ENCODE measurements around the gene RFTN1.

Gene RFTN1

DNA sequence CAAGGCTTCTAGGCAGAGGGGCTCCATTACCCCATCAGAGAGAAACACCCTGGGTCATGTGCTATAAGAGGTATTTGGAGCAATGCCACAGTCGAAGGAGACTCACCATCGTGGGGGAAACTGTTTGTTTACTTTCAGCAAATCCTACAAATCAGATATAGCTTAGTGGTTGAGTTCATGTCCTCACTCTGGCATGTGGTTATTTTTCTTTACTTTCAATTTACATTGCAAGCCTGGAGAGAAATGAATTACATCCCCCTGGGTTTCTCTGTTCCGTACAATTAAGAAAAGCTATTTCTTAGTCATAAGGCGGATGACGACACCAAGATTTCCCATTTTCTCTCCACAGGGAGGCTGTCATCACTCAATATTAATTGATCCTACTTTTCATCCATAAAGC is 36.9 kb downstream of the RFTN1 start:
- Histone ChIP-seq H3K9ac (ENCODE audit: low read length) (no peak overlapping the region), H3K4me1 (ENCODE audit: control insufficient read depth, insufficient read depth, low read length) (no peaks in the 10 kb centered on the region), H3K4me3 (ENCODE audit: low read length) (no peak overlapping the region), H3K36me3 (ENCODE audit: control insufficient read depth, insufficient read depth, low read length) (no peaks in the 10 kb centered on the region), H3K27ac (ENCODE audit: low read depth, low read length) (no peak overlapping the region), H3K27me3 (ENCODE audit: control insufficient read depth, insufficient read depth, low read length) (no peaks in the 10 kb centered on the region)

DNA sequence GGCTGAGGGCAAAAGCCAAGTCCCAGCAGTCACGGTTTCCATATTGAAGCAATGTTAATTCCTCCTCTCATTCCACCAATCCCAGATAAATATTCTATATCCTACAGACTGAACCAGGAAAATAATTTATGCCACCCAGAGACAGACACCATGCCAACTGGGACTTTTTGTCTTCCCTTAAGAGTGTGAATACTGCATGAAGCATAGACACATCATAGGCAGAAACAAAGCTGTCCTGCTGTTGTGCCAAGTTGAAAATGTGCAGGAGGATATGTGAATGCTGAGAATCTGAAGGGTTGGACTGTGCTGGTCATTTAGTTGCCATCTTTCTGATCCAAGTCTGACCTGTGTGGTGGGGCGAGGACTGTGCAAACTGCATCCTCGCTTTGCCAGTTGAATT is 37.7 kb downstream of the RFTN1 start:
- H3K27ac ChIP-seq (ENCODE audit: low read depth, low read length) = no peak overlapping the region
- no peaks in the 10 kb centered on the region for H3K4me1 ChIP-seq (ENCODE audit: control insufficient read depth, insufficient read depth, low read length)

DNA sequence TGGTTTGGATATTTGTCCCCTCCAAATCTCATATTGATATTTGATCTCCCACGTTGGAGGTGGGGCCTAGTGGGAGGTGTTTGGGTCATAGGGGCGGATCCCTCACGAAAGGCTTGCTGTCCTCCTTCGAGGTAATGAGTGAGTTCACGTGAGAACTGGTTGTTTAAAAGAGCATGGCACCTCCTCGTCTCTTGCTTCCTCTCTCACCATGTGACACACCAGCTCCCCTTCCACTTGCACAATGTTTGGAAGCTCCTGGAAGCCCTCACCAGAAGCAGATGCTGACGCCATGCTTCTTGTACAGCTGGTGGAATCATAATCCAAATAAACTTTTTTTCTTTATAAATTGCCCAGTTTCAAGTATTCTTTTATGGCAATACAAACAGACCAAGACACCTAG is 38.6 kb downstream of the RFTN1 start:
- Histone ChIP-seq H3K27ac (ENCODE audit: low read depth, low read length) (no peak overlapping the region), H3K36me3 (ENCODE audit: control insufficient read depth, insufficient read depth, low read length) (no peaks in the 10 kb centered on the region), H3K9ac (ENCODE audit: low read length) (no peak overlapping the region), H3K27me3 (ENCODE audit: control insufficient read depth, insufficient read depth, low read length) (no peaks in the 10 kb centered on the region), H3K4me1 (ENCODE audit: control insufficient read depth, insufficient read depth, low read length) (no peaks in the 10 kb centered on the region), H3K4me3 (ENCODE audit: low read length) (no peak overlapping the region)

More for the DNA sequence above, 37.7 kb downstream of the RFTN1 start:
- Histone ChIP-seq H3K36me3 (ENCODE audit: control insufficient read depth, insufficient read depth, low read length) (no peaks in the 10 kb centered on the region), H3K27me3 (ENCODE audit: control insufficient read depth, insufficient read depth, low read length) (no peaks in the 10 kb centered on the region), H3K9ac (ENCODE audit: low read length) (no peak overlapping the region), H3K4me3 (ENCODE audit: low read length) (no peak overlapping the region)

DNA sequence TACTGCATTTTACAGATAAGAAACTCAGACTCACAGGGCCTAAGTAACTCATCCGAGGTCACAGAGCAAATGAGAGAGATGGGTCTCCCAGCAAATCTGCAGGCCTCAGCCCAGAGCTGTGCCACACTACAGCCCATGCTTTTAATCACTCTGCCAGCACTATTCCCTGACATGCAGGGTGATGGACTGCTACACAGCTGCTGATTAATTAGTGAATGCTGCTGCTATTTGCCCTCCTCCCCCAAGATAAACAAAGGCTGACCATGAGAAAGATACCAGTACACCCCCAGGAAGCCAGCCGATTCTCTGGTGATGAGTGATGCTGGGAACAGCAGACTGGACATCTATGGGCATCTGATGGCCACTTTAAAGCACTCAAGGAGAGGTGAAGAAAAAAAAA is 39.3 kb downstream of the RFTN1 start:
- H3K27me3 ChIP-seq (ENCODE audit: control insufficient read depth, insufficient read depth, low read length) = no peaks in the 10 kb centered on the region

DNA sequence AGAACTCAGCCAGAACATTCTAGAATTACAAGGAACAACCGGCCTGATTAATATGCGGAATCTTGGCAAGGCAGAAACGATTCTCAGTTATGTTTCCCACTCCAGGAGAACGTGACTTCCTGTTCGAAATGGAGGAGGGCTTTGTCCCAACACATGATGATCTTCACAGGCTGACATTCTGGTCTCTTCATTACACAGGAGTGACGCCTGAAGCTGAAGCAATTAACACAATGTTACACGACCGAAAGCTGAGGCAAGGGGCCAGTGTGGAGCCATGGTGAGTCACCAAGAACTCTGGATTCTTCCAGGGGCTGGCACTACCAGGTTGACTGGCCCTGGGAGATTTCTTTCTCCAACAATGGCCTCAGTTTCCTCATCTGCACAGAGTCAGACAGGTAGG is 40.9 kb downstream of the RFTN1 start:
- no peak overlapping the region for H3K4me3 ChIP-seq (ENCODE audit: low read length)
- no peaks in the 10 kb centered on the region for H3K4me1 ChIP-seq (ENCODE audit: control insufficient read depth, insufficient read depth, low read length)
- H3K9ac ChIP-seq (ENCODE audit: low read length) = no peak overlapping the region
- no peak overlapping the region for H3K27ac ChIP-seq (ENCODE audit: low read depth, low read length)
- peaks cover 4% of the 10 kb centered on the region for H3K36me3 ChIP-seq (ENCODE audit: control insufficient read depth, insufficient read depth, low read length)
- no peaks in the 10 kb centered on the region for H3K27me3 ChIP-seq (ENCODE audit: control insufficient read depth, insufficient read depth, low read length)

More for the DNA sequence above, 39.3 kb downstream of the RFTN1 start:
- Histone ChIP-seq H3K27ac (ENCODE audit: low read depth, low read length) (no peak overlapping the region), H3K4me3 (ENCODE audit: low read length) (no peak overlapping the region), H3K36me3 (ENCODE audit: control insufficient read depth, insufficient read depth, low read length) (peaks cover 4% of the 10 kb centered on the region), H3K4me1 (ENCODE audit: control insufficient read depth, insufficient read depth, low read length) (no peaks in the 10 kb centered on the region), H3K9ac (ENCODE audit: low read length) (no peak overlapping the region)

DNA sequence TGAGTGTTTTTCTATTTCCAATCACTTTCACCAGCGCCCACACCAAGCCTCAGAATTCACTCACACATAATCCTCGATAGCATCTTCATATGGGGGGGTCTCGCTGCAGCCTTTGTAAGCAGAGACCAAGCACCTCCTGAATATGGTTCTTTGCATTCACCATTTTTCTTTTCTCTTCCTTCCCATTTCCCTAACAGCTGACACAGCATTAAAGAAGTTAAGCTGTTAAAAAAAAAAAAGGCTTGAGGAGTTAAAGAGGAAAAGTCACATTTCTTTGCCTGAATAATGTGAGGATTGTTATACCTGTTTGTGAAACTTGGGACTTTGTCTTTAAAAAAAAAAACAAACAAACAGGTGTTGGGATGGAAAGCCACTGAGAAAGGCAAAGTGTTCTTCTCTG is 41.6 kb downstream of the RFTN1 start:
- Histone ChIP-seq H3K9ac (ENCODE audit: low read length) (no peak overlapping the region), H3K36me3 (ENCODE audit: control insufficient read depth, insufficient read depth, low read length) (peaks cover 4% of the 10 kb centered on the region), H3K4me1 (ENCODE audit: control insufficient read depth, insufficient read depth, low read length) (no peaks in the 10 kb centered on the region), H3K4me3 (ENCODE audit: low read length) (no peak overlapping the region), H3K27me3 (ENCODE audit: control insufficient read depth, insufficient read depth, low read length) (no peaks in the 10 kb centered on the region), H3K27ac (ENCODE audit: low read depth, low read length) (no peak overlapping the region)

DNA sequence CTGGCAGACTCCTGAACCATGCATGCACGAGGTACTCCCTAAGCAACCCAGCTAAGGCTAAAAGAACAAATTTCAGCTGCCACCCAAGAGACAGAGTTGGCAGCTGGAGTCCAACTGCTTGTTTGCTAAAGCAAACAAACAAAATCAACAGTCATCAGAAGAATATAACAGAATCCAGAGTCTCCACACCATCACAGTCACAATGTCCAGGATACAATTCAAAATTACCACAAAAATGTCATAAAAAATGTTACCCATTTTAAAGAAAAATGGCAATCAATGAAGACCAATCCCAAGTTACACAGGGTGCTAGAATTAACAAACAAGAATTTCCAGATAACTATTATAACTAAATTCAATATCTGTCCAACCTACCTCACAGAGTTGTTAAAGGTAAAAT is 42.9 kb downstream of the RFTN1 start:
- no peak overlapping the region for H3K9ac ChIP-seq (ENCODE audit: low read length)
- no peak overlapping the region for H3K27ac ChIP-seq (ENCODE audit: low read depth, low read length)
- H3K4me1 ChIP-seq (ENCODE audit: control insufficient read depth, insufficient read depth, low read length) = no peaks in the 10 kb centered on the region
- H3K27me3 ChIP-seq (ENCODE audit: control insufficient read depth, insufficient read depth, low read length) = no peaks in the 10 kb centered on the region
- no peak overlapping the region for H3K4me3 ChIP-seq (ENCODE audit: low read length)
- H3K36me3 ChIP-seq (ENCODE audit: control insufficient read depth, insufficient read depth, low read length) = peaks cover 4% of the 10 kb centered on the region

DNA sequence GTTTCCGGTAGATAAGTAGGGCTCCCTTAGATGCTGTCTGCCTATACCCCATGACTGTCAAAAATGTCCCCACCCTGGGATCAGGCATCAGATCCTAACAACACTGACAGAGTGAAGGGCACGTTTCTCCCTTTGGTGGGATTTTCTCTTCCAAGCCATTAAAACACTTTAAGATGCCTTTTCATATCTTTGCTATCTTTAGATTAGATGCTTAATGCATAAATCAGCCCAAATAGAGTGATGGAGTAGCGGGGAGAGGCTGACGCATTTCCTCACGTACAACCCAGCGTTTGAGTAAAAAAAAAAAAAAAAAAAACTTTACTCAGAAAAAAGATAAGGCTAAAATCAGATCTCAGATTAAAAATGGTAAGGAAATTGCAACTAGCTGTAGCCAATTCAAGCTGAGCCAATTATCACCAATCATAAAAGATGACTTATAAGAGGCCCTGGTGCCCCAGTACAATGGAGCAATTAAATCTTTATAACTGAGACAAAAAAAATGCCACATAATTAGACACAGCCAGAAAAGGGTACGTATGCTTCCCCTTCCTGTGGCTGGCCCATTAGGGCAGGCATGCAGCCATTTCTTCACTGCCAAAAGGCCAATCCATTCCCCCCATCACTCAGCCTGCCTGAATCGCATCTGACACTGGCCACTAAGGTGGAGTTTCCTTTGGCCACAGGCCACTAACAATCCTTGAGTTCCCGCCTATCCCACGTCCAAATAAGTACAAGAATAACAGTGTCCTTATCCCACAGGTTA is 45.0 kb downstream of the RFTN1 start:
- Histone ChIP-seq H3K27ac (ENCODE audit: low read depth, low read length) (no peak overlapping the region), H3K4me3 (ENCODE audit: low read length) (no peak overlapping the region), H3K27me3 (ENCODE audit: control insufficient read depth, insufficient read depth, low read length) (no peaks in the 10 kb centered on the region), H3K4me1 (ENCODE audit: control insufficient read depth, insufficient read depth, low read length) (no peaks in the 10 kb centered on the region), H3K9ac (ENCODE audit: low read length) (no peak overlapping the region), H3K36me3 (ENCODE audit: control insufficient read depth, insufficient read depth, low read length) (peaks cover 4% of the 10 kb centered on the region)

DNA sequence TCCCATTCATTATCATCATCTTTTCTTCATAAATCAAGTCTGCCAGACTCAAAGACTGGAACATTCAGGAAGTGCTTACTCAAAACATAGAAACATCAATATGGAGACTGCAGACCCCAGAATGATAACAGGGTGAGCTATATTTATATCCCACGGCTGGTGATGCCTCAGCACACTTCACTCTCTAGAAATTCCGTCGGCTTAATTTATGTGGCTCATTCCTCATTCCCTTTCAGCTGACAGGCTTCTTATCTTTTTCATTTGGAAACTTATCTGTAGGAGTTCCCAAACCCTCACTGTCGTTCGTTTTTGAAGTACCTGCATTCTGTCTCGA is 45.5 kb downstream of the RFTN1 start:
- H3K36me3 ChIP-seq (ENCODE audit: control insufficient read depth, insufficient read depth, low read length) = peaks cover 4% of the 10 kb centered on the region
- no peak overlapping the region for H3K4me3 ChIP-seq (ENCODE audit: low read length)
- no peaks in the 10 kb centered on the region for H3K4me1 ChIP-seq (ENCODE audit: control insufficient read depth, insufficient read depth, low read length)
- no peaks in the 10 kb centered on the region for H3K27me3 ChIP-seq (ENCODE audit: control insufficient read depth, insufficient read depth, low read length)
- no peak overlapping the region for H3K27ac ChIP-seq (ENCODE audit: low read depth, low read length)
- no peak overlapping the region for H3K9ac ChIP-seq (ENCODE audit: low read length)

DNA sequence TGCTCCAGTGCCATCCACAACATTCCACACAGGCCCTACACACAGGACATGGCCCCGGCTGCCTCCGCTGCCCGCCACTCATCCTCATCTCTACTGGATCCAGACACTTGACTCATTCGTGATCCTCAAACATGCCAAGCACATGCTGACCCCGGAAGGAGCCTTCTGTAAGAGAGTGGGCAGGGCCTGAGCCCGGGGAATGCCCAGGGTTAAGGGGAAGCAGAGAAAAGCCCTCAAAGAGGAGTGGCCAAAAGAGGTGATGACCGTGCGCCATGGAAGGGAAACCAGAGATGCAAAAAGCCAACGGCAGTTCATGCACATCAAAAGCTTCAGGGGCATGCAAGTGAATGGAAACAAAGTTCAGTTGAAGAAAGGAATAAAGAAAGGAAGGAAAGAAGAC is 46.1 kb downstream of the RFTN1 start:
- Histone ChIP-seq H3K4me3 (ENCODE audit: low read length) (no peak overlapping the region), H3K27me3 (ENCODE audit: control insufficient read depth, insufficient read depth, low read length) (no peaks in the 10 kb centered on the region), H3K27ac (ENCODE audit: low read depth, low read length) (no peak overlapping the region), H3K9ac (ENCODE audit: low read length) (no peak overlapping the region), H3K36me3 (ENCODE audit: control insufficient read depth, insufficient read depth, low read length) (peaks cover 4% of the 10 kb centered on the region), H3K4me1 (ENCODE audit: control insufficient read depth, insufficient read depth, low read length) (no peaks in the 10 kb centered on the region)

DNA sequence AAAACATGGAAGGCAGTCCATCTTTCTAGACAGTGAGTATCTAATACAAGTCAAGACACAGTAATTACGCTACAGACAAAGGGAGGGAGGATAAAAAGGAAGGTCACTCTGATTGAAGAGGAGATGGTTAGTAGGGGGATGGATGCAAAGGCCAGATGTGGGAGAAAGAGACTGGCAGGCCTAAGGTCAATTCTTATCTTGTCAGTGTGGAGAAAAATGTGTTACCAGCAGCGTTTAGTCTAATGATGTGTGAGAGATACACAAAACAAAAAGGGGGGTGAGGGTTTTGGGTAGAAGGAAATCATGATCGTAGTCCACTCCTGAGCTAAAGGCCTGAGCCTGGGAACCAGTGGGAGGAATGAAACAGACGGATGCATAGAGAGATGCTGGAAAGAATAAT is 46.7 kb downstream of the RFTN1 start:
- no peak overlapping the region for H3K4me3 ChIP-seq (ENCODE audit: low read length)
- no peaks in the 10 kb centered on the region for H3K4me1 ChIP-seq (ENCODE audit: control insufficient read depth, insufficient read depth, low read length)
- no peaks in the 10 kb centered on the region for H3K27me3 ChIP-seq (ENCODE audit: control insufficient read depth, insufficient read depth, low read length)
- H3K36me3 ChIP-seq (ENCODE audit: control insufficient read depth, insufficient read depth, low read length) = peaks cover 4% of the 10 kb centered on the region
- no peak overlapping the region for H3K27ac ChIP-seq (ENCODE audit: low read depth, low read length)
- no peak overlapping the region for H3K9ac ChIP-seq (ENCODE audit: low read length)

DNA sequence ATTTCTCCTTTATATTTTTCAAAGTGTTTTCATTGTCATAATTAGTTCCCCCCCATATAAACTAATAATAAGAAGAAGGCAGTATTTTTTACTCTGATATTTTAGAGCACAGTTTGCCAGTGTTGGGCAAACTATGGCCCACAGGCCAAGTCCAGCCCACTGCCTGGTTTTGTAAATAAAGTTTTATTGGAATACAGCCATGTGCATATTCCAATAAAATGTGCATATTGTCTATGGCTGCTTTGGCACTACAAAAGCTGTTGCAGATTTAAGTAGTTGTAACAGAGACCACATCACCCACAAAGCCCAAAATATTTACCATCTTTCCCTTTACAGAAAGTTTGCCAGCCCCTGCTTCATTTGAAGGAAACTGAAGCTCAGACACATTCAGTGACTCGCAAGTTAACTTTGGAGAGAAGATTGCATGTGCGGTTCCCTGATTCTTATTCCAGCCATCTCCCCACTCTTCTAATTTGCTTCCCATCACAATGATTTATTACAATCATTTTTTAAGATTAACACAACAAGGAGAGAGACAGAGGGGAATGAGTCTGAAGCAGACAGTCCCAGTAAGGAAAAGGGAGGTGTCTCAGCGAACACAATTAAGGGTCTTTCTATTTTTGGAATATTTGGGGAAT is 48.9 kb downstream of the RFTN1 start:
- Histone ChIP-seq H3K36me3 (ENCODE audit: control insufficient read depth, insufficient read depth, low read length) (peaks cover 2% of the 10 kb centered on the region), H3K9ac (ENCODE audit: low read length) (no peak overlapping the region), H3K4me1 (ENCODE audit: control insufficient read depth, insufficient read depth, low read length) (no peaks in the 10 kb centered on the region), H3K27ac (ENCODE audit: low read depth, low read length) (no peak overlapping the region), H3K4me3 (ENCODE audit: low read length) (no peak overlapping the region), H3K27me3 (ENCODE audit: control insufficient read depth, insufficient read depth, low read length) (no peaks in the 10 kb centered on the region)

DNA sequence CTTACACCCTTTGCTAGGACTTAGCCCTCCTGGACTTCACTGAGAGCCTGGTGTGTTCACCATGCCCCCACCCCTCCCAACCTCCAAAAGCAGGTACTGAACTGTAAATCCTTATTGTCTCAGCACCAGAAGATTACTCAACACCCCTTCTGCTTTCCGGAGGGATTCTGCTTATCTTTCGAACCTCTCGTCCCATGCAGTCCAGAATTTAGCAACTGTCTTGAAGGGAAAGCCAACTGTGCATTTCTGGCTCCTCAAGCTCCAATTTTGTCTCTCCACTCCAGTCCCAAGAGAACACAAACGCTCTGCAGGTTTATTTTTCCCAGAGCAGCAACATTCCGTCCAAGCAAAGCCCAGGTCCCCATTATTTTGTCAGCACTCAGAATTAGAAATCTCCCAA is 49.6 kb downstream of the RFTN1 start:
- Histone ChIP-seq H3K36me3 (ENCODE audit: control insufficient read depth, insufficient read depth, low read length) (no peaks in the 10 kb centered on the region), H3K4me3 (ENCODE audit: low read length) (no peak overlapping the region), H3K4me1 (ENCODE audit: control insufficient read depth, insufficient read depth, low read length) (no peaks in the 10 kb centered on the region), H3K9ac (ENCODE audit: low read length) (no peak overlapping the region), H3K27me3 (ENCODE audit: control insufficient read depth, insufficient read depth, low read length) (no peaks in the 10 kb centered on the region), H3K27ac (ENCODE audit: low read depth, low read length) (no peak overlapping the region)

All from rectal smooth muscle tissue (tissue), 1 donor.